Osteocyte (in vitro differentiated cells): ENCODE measurements around the gene ZBED5. TPM values are rescaled to one million over a fixed set of nuclear protein-coding genes. Genes with fewer than 3 reads are reported as not detected.

Source experiments
- DNase-seq: peaks from one replicate; pipeline ENCODE4 v3.0.0; 2021; ENCODE audit warnings: mixed read lengths; ENCODE audit not compliant: unreplicated experiment; ENCODE audit errors: extremely low spot score
- H3K27ac Mint-ChIP-seq: one replicate; pipeline ENCODE4 v1.8.0; 2021; ENCODE audit warnings: mild to moderate bottlenecking, mixed read lengths; ENCODE audit not compliant: unreplicated experiment
- H3K27me3 Mint-ChIP-seq: one replicate; pipeline ENCODE4 v1.8.0; 2021; ENCODE audit warnings: mixed read lengths; ENCODE audit not compliant: unreplicated experiment
- H3K36me3 Mint-ChIP-seq: one replicate; pipeline ENCODE4 v1.8.0; 2021; ENCODE audit warnings: mixed read lengths; ENCODE audit not compliant: unreplicated experiment
- H3K4me1 Mint-ChIP-seq: one replicate; pipeline ENCODE4 v1.8.0; 2021; ENCODE audit warnings: mixed read lengths; ENCODE audit not compliant: unreplicated experiment
- H3K4me3 Mint-ChIP-seq: one replicate; pipeline ENCODE4 v1.8.0; 2021; ENCODE audit warnings: mild to moderate bottlenecking, moderate library complexity, mixed read lengths; ENCODE audit not compliant: unreplicated experiment
- H3K9me3 Mint-ChIP-seq: one replicate; pipeline ENCODE4 v1.8.0; 2021; ENCODE audit warnings: mixed read lengths; ENCODE audit not compliant: unreplicated experiment
- CTCF ChIP-seq: fragments of 200-600 bp; sonication (generic); IDR thresholded peaks from 2 replicates; pipeline ENCODE4 v1.5.0; 2021; ENCODE audit warnings: antibody characterized with exemption, mild to moderate bottlenecking, moderate library complexity
- total RNA-seq: library from RNA; stranded (reverse); gene quantifications from 2 replicates; pipeline ENCODE4 v1.2.1, GENCODE V29; 2021

The ZBED5 gene
- total RNA-seq, 1 donor from 2014 or later: 48.6 TPM

DNA sequence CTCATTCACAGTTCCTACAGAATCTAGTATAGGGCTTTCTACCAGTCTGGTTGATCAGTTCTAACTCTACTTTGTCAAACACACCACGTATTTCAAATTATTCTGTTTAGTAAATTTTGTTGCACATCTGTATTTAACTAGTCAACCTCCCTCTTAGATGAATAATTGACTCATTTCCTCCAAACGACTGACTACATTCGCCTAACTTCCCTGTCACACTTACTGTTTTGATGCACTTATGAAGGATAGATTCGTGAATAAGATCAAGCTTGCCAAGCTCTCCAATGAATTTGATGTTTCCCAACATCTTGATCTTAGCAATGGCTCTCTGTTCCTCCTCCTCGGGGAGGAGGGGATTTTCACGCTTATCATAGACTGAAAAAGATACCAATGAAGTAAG lies 54.2 kb downstream of the ZBED5 start:
- H3K4me1 Mint-ChIP-seq: peaks cover 39% of the 10 kb centered on the region
- H3K9me3 Mint-ChIP-seq: no peaks in the 10 kb centered on the region
- peaks cover 87% of the 10 kb centered on the region for H3K36me3 Mint-ChIP-seq
- DNase-seq: no peak
- TF ChIP-seq CTCF: no peak
- H3K4me3 Mint-ChIP-seq: no peak overlapping the region
- H3K27me3 Mint-ChIP-seq: no peaks in the 10 kb centered on the region
- H3K27ac Mint-ChIP-seq: no peak overlapping the region

Other genes with a start within 250 kb of the ZBED5 start
- 22.2 and 24.0 TPM in 2 replicates for gene IRAG1, start 164.3 kb downstream of the ZBED5 start, total RNA-seq
- gene CTR9, start 106.8 kb downstream of the ZBED5 start, total RNA-seq: 27.7 and 28.0 TPM in 2 replicates
- 966 and 977 TPM in 2 replicates for gene EIF4G2, start 49.1 kb downstream of the ZBED5 start, total RNA-seq